Liver (tissue), 9 donors: Measurements from ENCODE around the gene KRT25. TPM values are rescaled to one million over a fixed set of nuclear protein-coding genes. Genes with fewer than 3 reads are reported as not detected.

Experiments used
- DNase-seq: peaks from one replicate; pipeline ENCODE4 v3.0.0-alpha.2; 2017; ENCODE audit warnings: low spot score
- H3K27ac ChIP-seq, 2 donors: one replicate each; pipeline ENCODE4 v1.7.0; 2013; ENCODE audit warnings: inconsistent platforms in 2 of 2, low read length in 2 of 2, control low read depth in 1 of 2, low read depth in 1 of 2, mild to moderate bottlenecking in 1 of 2
- H3K27me3 ChIP-seq, 4 donors: one replicate each; pipeline versions ENCODE4 v1.6.1 to v1.7.0; 2013; ENCODE audit warnings: low read length in 3 of 4, inconsistent platforms in 1 of 4, mild to moderate bottlenecking in 1 of 4, moderate library complexity in 1 of 4; ENCODE audit not compliant: control insufficient read depth in 4 of 4, insufficient read depth in 4 of 4
- H3K36me3 ChIP-seq, 4 donors: one replicate each; pipeline versions ENCODE4 v1.6.1 to v1.7.0; 2013; ENCODE audit warnings: low read length in 3 of 4, mild to moderate bottlenecking in 3 of 4, low read depth in 1 of 4, moderate library complexity in 1 of 4; ENCODE audit not compliant: control insufficient read depth in 4 of 4, insufficient read depth in 3 of 4
- H3K4me1 ChIP-seq, 4 donors: one replicate each; pipeline versions ENCODE4 v1.6.1 to v1.7.0; 2013; ENCODE audit warnings: low read length in 3 of 4, mild to moderate bottlenecking in 3 of 4, moderate library complexity in 1 of 4; ENCODE audit not compliant: control insufficient read depth in 4 of 4, insufficient read depth in 4 of 4
- H3K4me3 ChIP-seq, 3 donors: one replicate each; pipeline versions ENCODE4 v1.6.1 to v1.7.0; 2013; ENCODE audit warnings: low read length in 3 of 3, control low read depth in 1 of 3, low read depth in 1 of 3, mild to moderate bottlenecking in 1 of 3
- H3K9ac ChIP-seq, 2 donors: one replicate each; pipeline ENCODE4 v1.7.0; 2013; ENCODE audit warnings: low read length in 2 of 2, mild to moderate bottlenecking in 2 of 2, moderate library complexity in 2 of 2, control low read depth in 1 of 2, low read depth in 1 of 2
- H3K9me3 ChIP-seq, 4 donors: one replicate each; pipeline versions ENCODE4 v1.6.1 to v1.7.0; 2013; ENCODE audit warnings: low read length in 3 of 4; ENCODE audit not compliant: control insufficient read depth in 4 of 4
- EGR1 ChIP-seq, 2 donors: IDR thresholded peaks; 2 replicates each; pipeline ENCODE4 v1.6.1; 2016 to 2018; ENCODE audit warnings: antibody characterized with exemption in 2 of 2, low read depth in 2 of 2
- FOXA1 ChIP-seq: IDR thresholded peaks from 2 replicates; pipeline ENCODE4 v1.6.1; 2016; ENCODE audit warnings: antibody characterized with exemption
- FOXA2 ChIP-seq: IDR thresholded peaks from 2 replicates; pipeline ENCODE4 v1.6.1; 2016; ENCODE audit warnings: antibody characterized with exemption
- GABPA ChIP-seq, 2 donors: IDR thresholded peaks in 1 of 2; conservative IDR thresholded peaks in 1 of 2; 2 replicates each; pipeline ENCODE4 v1.6.1; 2016; ENCODE audit warnings: antibody characterized with exemption in 2 of 2, mild to moderate bottlenecking in 1 of 2, moderate library complexity in 1 of 2
- HNF4A ChIP-seq, 2 donors: conservative IDR thresholded peaks; 2 replicates each; pipeline ENCODE4 v1.6.1; 2016; ENCODE audit warnings: antibody characterized with exemption in 2 of 2, mild to moderate bottlenecking in 2 of 2
- HNF4G ChIP-seq: IDR thresholded peaks from 2 replicates; pipeline ENCODE4 v1.6.1; 2016; ENCODE audit warnings: antibody characterized with exemption
- JUND ChIP-seq, 2 donors: IDR thresholded peaks; 2 replicates each; pipeline ENCODE4 v1.6.1; 2016; ENCODE audit warnings: antibody characterized with exemption in 2 of 2
- NR2F2 ChIP-seq: IDR thresholded peaks from 2 replicates; pipeline ENCODE4 v1.6.1; 2016; ENCODE audit warnings: antibody characterized with exemption
- RAD21 ChIP-seq, 2 donors: IDR thresholded peaks; 2 replicates each; pipeline ENCODE4 v1.6.1; 2016; ENCODE audit warnings: antibody characterized with exemption in 2 of 2, mild to moderate bottlenecking in 2 of 2
- RXRA ChIP-seq, 2 donors: IDR thresholded peaks; 2 replicates each; pipeline ENCODE4 v1.6.1; 2017 to 2018; ENCODE audit warnings: antibody characterized with exemption in 2 of 2, mild to moderate bottlenecking in 1 of 2
- SP1 ChIP-seq: IDR thresholded peaks from 2 replicates; pipeline ENCODE4 v1.6.1; 2018; ENCODE audit warnings: antibody characterized with exemption, mild to moderate bottlenecking
- TAF1 ChIP-seq: conservative IDR thresholded peaks from 2 replicates; pipeline ENCODE4 v1.6.1; 2016; ENCODE audit warnings: antibody characterized with exemption, mild to moderate bottlenecking
- YY1 ChIP-seq: IDR thresholded peaks from 2 replicates; pipeline ENCODE4 v1.6.1; 2016; ENCODE audit warnings: antibody characterized with exemption, mild to moderate bottlenecking
- WGBS: extraction: QIAGEN DNeasy Blood & Tissue Kit; methylation state at CpG from one replicate; pipeline ENCODE4 v1.1.7; 2013; 5-methylcytosine and 5-hydroxymethylcytosine counted together
- polyA plus RNA-seq, 2 donors: library from polyadenylated mRNA; stranded (reverse) in 1 of 2; unstranded in 1 of 2; fragments of 200-250 nt in 1 of 2; fragments of >200 nt in 1 of 2; fragmentation: Nextera tagmentation in 1 of 2; extraction: Ambion mirVana in 1 of 2; gene quantifications; one replicate each; pipeline versions ENCODE4 v1.2.1 to v1.2.3, GENCODE V29; 2013 to 2015
- total RNA-seq, 2 donors: library from RNA; depleted of rRNA; stranded (reverse); fragments of >200 nt; gene quantifications; one replicate each; pipeline ENCODE4 v1.2.3, GENCODE V29; 2014
- TF ChIP-seq, protein P1 (sequence below): fragments of 150-350 bp; IDR thresholded peaks from 2 replicates; pipeline ENCODE4 v1.5.1; 2017; ENCODE audit warnings: improper control_type of control experiment, low read depth, low read length; ENCODE audit not compliant: missing input control
- TF ChIP-seq, protein P2 (sequence below): IDR thresholded peaks from 2 replicates; pipeline ENCODE4 v1.6.1; 2016; ENCODE audit warnings: antibody characterized with exemption
- TF ChIP-seq, protein P3 (sequence below): IDR thresholded peaks from 2 replicates; pipeline ENCODE4 v1.6.1; 2016; ENCODE audit warnings: antibody characterized with exemption, mild to moderate bottlenecking
- TF ChIP-seq, protein P4 (sequence below): IDR thresholded peaks from 2 replicates; pipeline ENCODE4 v1.6.1; 2016; ENCODE audit warnings: antibody characterized with exemption
- TF ChIP-seq, protein P5 (sequence below): IDR thresholded peaks from 2 replicates; pipeline ENCODE4 v1.6.1; 2016; ENCODE audit warnings: antibody characterized with exemption
- donor health status: healthy.
- donor health status: healthy.
- donor health status: healthy.
- donor health status: healthy.
- donor health status: healthy.

KRT25 gene
- total and polyA plus RNA-seq, 4 donors: not detected

- no peak overlapping the region for H3K27ac ChIP-seq
- no peaks in the 10 kb centered on the region for H3K27me3 ChIP-seq
- no peak for TF ChIP-seq FOXA1
- no peak for TF ChIP-seq GABPA (IDR thresholded peaks at IDR 0.05 in 1 of 2, conservative IDR thresholded peaks at IDR 0.05 in 1 of 2)
- no peak for TF ChIP-seq TAF1
- no peak for TF ChIP-seq HNF4G
- TF ChIP-seq RAD21 (IDR thresholded peaks at IDR 0.05): no peak
- TF ChIP-seq RXRA (IDR thresholded peaks at IDR 0.05): no peak
- no peak for TF ChIP-seq YY1
- TF ChIP-seq JUND (IDR thresholded peaks at IDR 0.05): no peak
- no peak for TF ChIP-seq SP1
- no peak for TF ChIP-seq FOXA2
- TF ChIP-seq, protein P1, sequence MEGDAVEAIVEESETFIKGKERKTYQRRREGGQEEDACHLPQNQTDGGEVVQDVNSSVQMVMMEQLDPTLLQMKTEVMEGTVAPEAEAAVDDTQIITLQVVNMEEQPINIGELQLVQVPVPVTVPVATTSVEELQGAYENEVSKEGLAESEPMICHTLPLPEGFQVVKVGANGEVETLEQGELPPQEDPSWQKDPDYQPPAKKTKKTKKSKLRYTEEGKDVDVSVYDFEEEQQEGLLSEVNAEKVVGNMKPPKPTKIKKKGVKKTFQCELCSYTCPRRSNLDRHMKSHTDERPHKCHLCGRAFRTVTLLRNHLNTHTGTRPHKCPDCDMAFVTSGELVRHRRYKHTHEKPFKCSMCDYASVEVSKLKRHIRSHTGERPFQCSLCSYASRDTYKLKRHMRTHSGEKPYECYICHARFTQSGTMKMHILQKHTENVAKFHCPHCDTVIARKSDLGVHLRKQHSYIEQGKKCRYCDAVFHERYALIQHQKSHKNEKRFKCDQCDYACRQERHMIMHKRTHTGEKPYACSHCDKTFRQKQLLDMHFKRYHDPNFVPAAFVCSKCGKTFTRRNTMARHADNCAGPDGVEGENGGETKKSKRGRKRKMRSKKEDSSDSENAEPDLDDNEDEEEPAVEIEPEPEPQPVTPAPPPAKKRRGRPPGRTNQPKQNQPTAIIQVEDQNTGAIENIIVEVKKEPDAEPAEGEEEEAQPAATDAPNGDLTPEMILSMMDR: no peak
- no peak overlapping the region for H3K4me3 ChIP-seq
- no peak overlapping the region for H3K9ac ChIP-seq
- no peaks in the 10 kb centered on the region for H3K9me3 ChIP-seq
- 88% methylated on average over 1 of the region's 1 CpG for WGBS
- DNase-seq: no peak
- no peaks in the 10 kb centered on the region for H3K36me3 ChIP-seq
- no peaks in the 10 kb centered on the region for H3K4me1 ChIP-seq
Measured at GRCh38 chr17:40735016-40735415, 20.1 kb downstream of the KRT25 start.

GRCh38 chr17:40734018-40734417, 21.1 kb downstream of the KRT25 start:
- no peak for TF ChIP-seq TAF1
- TF ChIP-seq, protein P2, sequence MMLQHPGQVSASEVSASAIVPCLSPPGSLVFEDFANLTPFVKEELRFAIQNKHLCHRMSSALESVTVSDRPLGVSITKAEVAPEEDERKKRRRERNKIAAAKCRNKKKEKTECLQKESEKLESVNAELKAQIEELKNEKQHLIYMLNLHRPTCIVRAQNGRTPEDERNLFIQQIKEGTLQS: no peak
- TF ChIP-seq NR2F2: no peak
- TF ChIP-seq EGR1 (IDR thresholded peaks at IDR 0.05; ENCODE audit: low read depth in 2 of 2): no peak
- TF ChIP-seq HNF4A (conservative IDR thresholded peaks at IDR 0.05): no peak
- no peak for TF ChIP-seq RXRA (IDR thresholded peaks at IDR 0.05)
- TF ChIP-seq RAD21 (IDR thresholded peaks at IDR 0.05): no peak
- TF ChIP-seq, protein P1: no peak
- TF ChIP-seq, protein P3, sequence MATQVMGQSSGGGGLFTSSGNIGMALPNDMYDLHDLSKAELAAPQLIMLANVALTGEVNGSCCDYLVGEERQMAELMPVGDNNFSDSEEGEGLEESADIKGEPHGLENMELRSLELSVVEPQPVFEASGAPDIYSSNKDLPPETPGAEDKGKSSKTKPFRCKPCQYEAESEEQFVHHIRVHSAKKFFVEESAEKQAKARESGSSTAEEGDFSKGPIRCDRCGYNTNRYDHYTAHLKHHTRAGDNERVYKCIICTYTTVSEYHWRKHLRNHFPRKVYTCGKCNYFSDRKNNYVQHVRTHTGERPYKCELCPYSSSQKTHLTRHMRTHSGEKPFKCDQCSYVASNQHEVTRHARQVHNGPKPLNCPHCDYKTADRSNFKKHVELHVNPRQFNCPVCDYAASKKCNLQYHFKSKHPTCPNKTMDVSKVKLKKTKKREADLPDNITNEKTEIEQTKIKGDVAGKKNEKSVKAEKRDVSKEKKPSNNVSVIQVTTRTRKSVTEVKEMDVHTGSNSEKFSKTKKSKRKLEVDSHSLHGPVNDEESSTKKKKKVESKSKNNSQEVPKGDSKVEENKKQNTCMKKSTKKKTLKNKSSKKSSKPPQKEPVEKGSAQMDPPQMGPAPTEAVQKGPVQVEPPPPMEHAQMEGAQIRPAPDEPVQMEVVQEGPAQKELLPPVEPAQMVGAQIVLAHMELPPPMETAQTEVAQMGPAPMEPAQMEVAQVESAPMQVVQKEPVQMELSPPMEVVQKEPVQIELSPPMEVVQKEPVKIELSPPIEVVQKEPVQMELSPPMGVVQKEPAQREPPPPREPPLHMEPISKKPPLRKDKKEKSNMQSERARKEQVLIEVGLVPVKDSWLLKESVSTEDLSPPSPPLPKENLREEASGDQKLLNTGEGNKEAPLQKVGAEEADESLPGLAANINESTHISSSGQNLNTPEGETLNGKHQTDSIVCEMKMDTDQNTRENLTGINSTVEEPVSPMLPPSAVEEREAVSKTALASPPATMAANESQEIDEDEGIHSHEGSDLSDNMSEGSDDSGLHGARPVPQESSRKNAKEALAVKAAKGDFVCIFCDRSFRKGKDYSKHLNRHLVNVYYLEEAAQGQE: no peak
- no peak for TF ChIP-seq FOXA2
- no peak for TF ChIP-seq HNF4G
- no peak for TF ChIP-seq JUND (IDR thresholded peaks at IDR 0.05)
- no peak for TF ChIP-seq YY1
- no peak for TF ChIP-seq SP1
- TF ChIP-seq, protein P4, sequence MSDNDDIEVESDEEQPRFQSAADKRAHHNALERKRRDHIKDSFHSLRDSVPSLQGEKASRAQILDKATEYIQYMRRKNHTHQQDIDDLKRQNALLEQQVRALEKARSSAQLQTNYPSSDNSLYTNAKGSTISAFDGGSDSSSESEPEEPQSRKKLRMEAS: no peak
- TF ChIP-seq, protein P5, sequence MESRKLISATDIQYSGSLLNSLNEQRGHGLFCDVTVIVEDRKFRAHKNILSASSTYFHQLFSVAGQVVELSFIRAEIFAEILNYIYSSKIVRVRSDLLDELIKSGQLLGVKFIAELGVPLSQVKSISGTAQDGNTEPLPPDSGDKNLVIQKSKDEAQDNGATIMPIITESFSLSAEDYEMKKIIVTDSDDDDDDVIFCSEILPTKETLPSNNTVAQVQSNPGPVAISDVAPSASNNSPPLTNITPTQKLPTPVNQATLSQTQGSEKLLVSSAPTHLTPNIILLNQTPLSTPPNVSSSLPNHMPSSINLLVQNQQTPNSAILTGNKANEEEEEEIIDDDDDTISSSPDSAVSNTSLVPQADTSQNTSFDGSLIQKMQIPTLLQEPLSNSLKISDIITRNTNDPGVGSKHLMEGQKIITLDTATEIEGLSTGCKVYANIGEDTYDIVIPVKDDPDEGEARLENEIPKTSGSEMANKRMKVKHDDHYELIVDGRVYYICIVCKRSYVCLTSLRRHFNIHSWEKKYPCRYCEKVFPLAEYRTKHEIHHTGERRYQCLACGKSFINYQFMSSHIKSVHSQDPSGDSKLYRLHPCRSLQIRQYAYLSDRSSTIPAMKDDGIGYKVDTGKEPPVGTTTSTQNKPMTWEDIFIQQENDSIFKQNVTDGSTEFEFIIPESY: no peak
- no peak for TF ChIP-seq GABPA (IDR thresholded peaks at IDR 0.05 in 1 of 2, conservative IDR thresholded peaks at IDR 0.05 in 1 of 2)
- no peak for TF ChIP-seq FOXA1
- Histone ChIP-seq H3K4me1 (no peaks in the 10 kb centered on the region), H3K4me3 (no peak overlapping the region), H3K36me3 (no peaks in the 10 kb centered on the region), H3K27ac (no peak overlapping the region), H3K27me3 (no peaks in the 10 kb centered on the region), H3K9ac (no peak overlapping the region), H3K9me3 (no peaks in the 10 kb centered on the region)
- DNase-seq: no peak
- WGBS: 92% methylated on average over 6 of the region's 6 CpGs
